ENCODE results near the gene RUNX2.

The RUNX2 gene

DNA sequence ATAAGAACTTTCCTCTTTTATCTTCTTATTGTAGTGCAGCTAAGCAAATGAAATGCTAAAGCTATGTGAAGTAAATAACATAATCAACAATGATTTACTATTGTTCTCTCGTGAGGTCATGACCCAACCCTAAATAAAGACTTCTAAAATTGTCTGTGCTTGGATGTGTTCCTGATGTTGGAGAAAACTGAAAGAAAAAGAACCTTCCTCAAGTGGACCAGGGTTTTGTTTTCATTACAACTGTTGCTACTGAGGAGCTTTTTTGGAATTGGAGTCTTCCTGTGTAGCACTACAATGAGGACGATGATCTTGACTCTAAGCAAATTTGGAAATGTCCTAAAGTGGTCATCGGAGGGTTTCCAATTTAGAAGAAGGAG, 109.3 kb downstream of the RUNX2 start:
- no peak for DNase-seq

GRCh38 chr6:45438151-45438550, 110.0 kb downstream of the RUNX2 start:
- no peak for DNase-seq

GRCh38 chr6:45438849-45439406, 110.8 kb downstream of the RUNX2 start:
- DNase-seq, result no peak

DNA sequence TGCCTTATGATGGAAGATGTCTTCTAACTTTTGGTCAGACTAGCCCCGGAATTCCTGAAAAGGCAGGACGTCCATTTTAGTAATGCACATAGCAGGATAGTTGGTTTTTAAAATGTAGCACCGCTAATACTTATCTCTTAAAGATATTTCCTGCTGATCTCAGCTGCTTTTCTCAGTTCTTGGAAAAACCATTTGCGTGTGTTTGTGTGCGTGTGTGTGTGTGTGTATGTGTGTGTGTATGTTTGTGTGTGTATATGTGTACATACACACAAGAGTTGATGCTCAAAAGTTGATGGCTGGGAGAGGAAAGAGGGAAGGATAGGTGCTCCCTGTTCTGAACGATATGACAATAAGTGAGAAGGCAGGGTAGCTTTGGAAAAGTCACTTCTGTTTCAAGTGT, 111.3 kb downstream of the RUNX2 start:
- DNase-seq, result no peak

DNA sequence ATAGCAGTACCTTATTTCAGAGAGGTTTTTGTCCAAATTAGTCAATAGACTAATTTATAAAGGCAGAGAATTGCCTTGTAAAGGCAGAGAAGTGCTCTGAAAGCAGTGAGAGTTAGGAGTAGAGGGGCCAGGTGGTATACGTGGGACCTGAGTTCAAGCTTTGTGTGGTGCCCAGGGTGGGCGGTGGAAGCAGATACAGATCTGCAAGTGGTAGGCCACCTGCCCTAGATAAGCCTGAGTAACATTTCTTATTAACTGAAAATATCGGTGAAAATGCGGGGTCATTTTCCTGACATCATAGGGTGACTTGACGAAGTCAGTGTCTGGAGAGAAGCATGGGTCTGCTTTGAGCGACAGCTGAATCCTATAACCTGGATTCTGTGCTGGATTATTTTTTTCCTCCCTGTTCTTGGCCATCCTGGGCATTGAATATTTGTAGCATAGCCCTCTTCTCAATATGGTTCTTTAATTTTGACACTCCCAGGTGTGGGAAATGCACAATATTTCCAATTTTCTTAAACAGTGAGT, 111.8 kb downstream of the RUNX2 start:
- DNase-seq, result no peak

DNA sequence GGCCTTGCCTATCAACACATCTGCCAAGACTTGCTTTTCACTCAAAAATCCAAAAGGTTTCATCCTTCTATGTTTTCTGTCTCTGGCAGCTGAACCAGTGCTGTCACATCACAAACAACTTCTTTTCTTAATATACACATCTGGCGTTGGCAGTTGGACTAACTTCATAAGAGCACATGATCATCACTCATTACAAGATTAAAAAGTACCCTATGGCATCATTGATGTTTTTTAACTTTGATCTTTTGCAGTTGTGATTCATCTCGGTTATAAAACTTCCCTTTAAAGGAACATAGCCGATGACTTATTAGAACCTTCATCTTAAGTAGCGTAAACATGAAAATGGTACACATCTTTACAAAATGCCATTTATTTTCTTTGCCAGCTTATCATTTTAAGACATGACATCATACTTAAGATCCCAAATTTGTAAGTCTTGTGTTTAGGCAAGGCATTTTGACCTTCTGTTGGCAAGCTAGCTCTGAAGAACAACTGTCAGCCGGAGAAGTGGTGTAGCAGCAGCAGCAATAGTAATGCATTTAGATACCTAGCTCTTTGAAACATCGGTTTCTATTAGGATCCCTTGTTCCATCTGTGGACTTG, 113.8 kb downstream of the RUNX2 start:
- DNase-seq, result no peak

GRCh38 chr6:45442716-45443115, 114.6 kb downstream of the RUNX2 start:
- DNase-seq, result no peak

DNA sequence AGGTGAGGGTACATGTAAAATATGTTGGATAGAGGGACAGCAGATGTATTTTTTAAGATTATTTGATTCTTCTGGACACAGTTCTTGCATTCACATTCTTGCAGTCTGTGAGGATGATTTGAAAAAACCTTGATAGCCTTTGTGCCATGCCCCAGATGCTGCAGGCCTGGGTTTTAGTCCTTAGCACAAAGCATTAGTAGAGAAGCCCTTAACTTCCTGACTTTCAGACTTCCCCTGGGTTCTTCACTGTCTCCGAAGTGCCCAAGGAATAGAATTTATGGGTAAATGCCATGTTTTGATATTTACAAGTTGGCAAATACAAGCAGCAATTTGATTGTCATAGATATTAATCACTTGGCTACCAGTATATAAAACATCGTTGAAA, 117.2 kb downstream of the RUNX2 start:
- no peak for DNase-seq

DNA sequence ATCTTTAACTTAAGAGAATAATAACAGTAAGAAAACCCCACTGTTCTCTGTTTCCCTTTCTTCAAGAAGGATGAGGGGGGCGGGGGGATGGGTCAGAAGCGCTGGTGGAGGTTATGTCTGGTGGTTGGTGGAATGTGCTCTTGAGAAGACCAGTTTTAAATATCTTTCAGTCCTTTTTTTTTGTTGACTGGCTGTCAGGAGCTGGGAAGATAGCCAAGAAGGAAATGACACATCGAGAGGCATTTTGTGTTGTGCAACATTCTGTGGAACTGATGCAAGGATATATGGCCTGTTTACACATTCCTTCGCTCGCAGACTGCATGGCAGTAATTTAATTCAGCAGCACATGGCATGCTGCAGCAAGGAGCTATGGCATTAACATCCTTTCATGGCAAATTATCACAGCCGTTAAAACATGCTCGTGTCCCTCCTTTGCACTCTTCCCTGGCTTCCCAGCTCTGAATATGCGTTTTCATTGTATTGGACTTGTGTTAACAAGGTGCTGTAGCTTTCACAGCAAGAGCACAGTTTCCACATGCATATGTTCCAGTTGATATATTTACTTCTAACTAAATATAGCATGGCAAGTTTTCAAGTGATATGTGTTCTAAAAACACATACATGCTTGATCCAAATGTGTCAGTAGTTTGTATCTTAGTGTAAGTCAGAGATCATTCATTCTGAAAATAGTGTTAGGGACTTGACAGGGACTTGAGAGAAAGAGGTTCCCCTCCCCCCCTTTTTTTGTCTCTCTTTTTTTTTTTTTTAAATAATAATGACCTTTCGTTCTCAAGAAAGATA, 117.8 kb downstream of the RUNX2 start:
- peak; percentile 87 for DNase-seq

DNA sequence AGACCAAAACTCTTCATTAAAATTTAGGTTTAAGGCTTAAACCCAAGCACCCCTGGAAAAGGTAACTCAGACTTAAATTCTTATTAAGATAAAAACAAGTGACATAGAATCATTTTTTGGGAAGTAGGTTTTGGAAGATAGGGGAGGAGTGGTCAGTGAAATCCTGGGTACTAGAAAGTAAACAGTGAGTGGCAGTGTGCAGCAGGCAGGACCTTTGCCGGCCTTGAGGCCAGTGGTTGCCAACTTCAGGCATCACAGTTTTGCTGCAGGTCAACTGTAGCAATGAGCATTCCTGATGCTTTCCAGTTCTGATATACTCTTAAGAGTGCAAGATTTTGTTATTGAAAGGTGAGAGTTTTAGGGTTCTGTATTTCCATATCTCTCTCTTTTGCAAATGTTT, 118.9 kb downstream of the RUNX2 start:
- DNase-seq, result no peak

DNA sequence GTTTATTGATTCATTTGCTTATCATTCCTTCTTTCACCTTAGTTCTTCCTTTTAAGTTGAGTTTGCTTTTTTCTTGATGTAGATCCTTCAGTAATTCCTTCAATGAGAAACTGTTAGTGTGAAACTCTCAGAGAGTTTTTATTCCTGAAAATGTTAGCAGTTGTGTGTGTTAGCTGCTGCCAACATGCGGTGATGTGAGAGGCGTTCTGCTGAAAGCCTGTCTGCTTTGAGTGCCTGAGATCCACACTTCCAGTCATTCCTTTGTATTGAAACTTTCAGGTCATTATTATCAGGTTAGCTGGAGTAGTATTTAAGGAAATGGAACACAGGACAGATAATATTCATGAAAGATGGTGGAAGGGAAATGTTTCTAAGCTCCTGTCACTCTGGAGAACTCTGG, 119.6 kb downstream of the RUNX2 start:
- DNase-seq, result no peak

DNA sequence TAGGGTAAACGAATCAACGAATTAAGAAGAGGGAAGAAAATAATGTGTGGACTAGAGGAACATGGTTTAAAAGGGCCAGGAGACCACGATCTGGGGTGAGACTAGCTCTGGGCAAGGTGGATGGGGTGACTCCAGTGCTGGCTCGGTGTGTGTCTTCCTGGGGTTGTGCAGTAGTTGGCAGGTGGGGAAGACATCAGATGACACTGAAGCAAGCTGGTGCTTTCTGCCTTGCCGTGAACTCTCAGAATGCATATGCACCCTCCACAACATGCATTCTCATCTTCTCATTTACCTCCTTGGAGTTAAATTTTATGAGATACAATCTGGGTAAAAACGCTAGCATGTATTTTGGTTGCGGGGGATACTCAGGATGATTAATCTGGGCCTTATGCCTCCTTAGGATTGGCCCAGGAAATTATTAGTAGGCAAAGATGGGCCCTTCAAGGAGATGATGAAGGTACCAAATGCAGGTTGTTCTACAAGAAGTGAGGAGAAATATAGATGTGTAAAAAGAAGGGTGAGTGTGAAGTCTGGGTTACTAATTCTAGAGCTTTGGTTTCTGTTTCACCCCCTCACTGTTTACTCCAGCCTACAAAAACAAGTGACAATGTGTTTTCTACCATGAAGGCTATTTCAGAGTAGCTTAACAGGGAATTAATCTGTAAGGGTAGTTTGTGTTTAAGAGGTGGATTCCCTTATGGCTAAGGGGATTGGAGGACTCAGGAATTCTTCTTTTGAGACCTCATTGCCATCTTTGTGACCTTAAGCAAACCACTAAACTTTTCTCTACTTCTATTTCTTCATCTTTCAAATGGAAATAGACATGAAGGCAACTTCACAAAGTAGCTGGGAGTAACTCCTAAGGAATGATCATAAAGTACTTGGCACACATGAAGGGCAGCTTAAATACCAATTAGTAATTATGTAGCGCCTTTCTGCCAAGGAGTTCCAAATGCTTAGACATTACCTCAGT, 120.6 kb downstream of the RUNX2 start:
- DNase-seq, result no peak

DNA sequence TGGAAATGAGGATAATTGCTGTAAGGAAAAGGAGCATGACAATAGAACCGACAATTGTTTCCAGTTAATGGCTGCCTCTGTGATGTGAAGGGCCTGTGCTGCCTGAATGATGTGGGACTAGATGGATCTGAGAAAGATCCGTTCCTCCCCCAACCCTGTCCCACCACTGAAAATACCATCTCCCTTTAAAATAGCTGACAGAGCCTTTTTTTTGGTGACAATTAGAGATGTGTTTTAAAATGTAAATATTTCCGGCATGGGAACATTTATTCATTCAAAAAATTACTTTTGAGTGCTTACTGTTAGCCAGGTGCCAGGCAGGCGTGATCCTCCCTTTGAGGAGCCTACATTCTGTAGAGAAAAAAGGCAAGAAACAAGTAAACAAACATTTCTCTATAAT, 122.0 kb downstream of the RUNX2 start:
- no peak for DNase-seq

- no peak for DNase-seq
Observed at GRCh38 chr6:45450831-45451230, 122.7 kb downstream of the RUNX2 start.

- DNase-seq, result no peak
Observed at GRCh38 chr6:45454008-45454911, 126.1 kb downstream of the RUNX2 start.

GRCh38 chr6:45455408-45455807, 127.3 kb downstream of the RUNX2 start:
- no peak for DNase-seq

- DNase-seq, result no peak
Observed at GRCh38 chr6:45457141-45457540, 129.0 kb downstream of the RUNX2 start.

DNA sequence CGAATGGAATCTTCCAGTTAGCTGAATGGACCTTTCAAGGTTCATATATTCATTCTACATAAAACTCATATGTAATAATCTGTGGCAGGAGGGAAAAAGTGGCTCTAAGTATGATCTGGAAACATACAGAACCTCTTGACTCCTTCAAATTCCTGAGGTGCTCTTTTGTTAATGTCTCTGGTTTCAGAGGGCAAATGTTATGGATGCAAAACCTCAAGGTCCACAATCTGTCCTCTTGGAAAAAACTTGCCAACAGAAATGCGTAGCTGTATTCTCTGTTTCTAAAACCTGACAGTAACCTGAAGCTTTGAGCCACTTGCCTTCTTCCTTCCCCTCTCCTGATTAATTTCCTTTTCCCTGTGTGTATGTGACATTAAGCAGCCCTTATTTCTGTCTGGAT, 130.5 kb downstream of the RUNX2 start:
- DNase-seq, result no peak

DNA sequence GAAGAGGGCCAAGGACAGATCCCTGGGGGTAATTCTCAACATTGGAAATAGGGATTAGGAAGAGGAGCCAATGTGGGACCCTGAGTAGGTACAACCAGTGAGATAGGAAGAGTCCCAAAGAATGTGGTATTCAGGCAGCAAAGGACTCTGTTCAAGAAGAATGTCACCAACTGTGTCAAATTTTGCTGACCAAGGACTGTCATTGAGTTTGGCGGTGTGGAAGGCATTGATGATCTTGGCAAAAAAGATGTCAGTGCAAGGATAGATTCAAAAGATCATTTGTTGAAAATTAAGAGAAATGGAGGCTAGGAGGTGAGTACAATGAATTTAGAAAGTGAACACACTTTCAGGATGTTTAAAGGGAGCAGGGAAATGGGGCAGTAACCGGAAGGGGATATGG, 132.0 kb downstream of the RUNX2 start:
- no peak for DNase-seq

GRCh38 chr6:45461486-45461885, 133.4 kb downstream of the RUNX2 start:
- DNase-seq, result no peak

DNA sequence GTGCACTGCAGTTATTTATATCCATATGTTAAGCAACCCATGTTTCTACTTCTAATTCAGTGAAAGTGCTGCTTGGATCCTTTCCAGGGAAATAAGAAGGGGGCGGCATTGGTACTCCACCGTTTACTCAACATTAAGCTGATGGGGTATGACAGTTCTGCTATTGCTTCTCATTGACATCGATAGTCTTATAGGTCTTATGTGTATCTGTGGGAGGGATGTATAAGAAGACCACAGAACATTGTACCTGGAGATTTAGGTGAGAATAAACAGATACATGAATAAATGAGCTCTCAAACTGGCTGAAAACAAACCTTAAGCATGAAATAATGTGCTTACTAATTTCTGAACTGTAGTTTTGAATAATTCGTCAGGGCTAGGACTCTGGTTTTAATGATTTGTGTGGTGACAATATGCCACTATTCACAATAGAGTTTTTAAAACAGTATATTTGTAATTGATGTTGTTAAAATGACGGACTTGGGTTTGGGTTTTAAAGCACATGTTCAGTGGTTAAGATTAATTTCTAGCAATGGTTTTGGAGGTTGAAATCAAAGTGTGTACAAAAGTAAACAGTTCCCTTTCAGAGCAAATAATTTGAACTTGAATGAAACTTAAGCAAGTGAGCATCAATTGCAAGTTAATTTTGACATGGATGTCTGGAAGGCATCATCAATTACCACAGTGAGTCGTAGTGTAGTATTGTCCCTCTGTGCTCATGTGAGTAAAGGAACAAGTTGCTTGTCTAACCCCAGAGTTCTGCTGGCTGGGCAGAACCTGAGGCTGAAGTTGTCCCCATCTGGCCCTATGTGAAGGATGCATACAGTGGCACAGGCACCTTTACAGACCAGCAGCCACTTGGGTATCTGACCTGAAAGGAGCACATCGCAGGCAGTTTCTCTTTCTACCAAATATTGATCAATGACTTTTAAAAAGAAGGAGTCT, 134.3 kb downstream of the RUNX2 start:
- no peak for DNase-seq
